ENCODE measurements around the gene NOLC1.
A peak's percentile ranks its signal among the peaks of the same experiment; 100 is the strongest.

NOLC1 gene

GRCh38 chr10:102120991-102121738 is 31.0 kb upstream of the NOLC1 start:
- DNase-seq = peak; percentile 58
- in situ Hi-C loops (cut with MboI; ENCODE audit: low pct_unique_long_range_greater_than_20kb, low sequenced_read_pairs) = no loop called here

- in situ Hi-C loops (cut with MboI; ENCODE audit: low pct_unique_long_range_greater_than_20kb, low sequenced_read_pairs) = no loop called here
- no peak for DNase-seq
Measured at GRCh38 chr10:102121739-102122372, 30.3 kb upstream of the NOLC1 start.

- in situ Hi-C loops (cut with MboI; ENCODE audit: low pct_unique_long_range_greater_than_20kb, low sequenced_read_pairs) = no loop called here
- DNase-seq = no peak
Measured at GRCh38 chr10:102122450-102122849, 29.7 kb upstream of the NOLC1 start.

GRCh38 chr10:102123223-102123622 is 29.0 kb upstream of the NOLC1 start:
- no peak for DNase-seq
- in situ Hi-C loops (cut with MboI; ENCODE audit: low pct_unique_long_range_greater_than_20kb, low sequenced_read_pairs) = no loop called here

GRCh38 chr10:102131286-102132170 is 20.7 kb upstream of the NOLC1 start:
- DNase-seq = no peak
- in situ Hi-C loops (cut with MboI; ENCODE audit: low pct_unique_long_range_greater_than_20kb, low sequenced_read_pairs) = no loop called here

GRCh38 chr10:102132193-102132562 is 20.0 kb upstream of the NOLC1 start:
- DNase-seq = no peak
- in situ Hi-C loops (cut with MboI; ENCODE audit: low pct_unique_long_range_greater_than_20kb, low sequenced_read_pairs) = no loop called here

GRCh38 chr10:102132563-102133372 is 19.4 kb upstream of the NOLC1 start, which contains the start of gene PPRC1:
Gene PPRC1, plus strand, starts transcription at chr10:102133040. Its CDS starts 29 bp downstream, at chr10:102133069.
- DNase-seq = peak; percentile 99
- in situ Hi-C loops (cut with MboI; ENCODE audit: low pct_unique_long_range_greater_than_20kb, low sequenced_read_pairs) = no loop called here

- peak; percentile 72 for DNase-seq
- in situ Hi-C loops (cut with MboI; ENCODE audit: low pct_unique_long_range_greater_than_20kb, low sequenced_read_pairs) = no loop called here
Measured at GRCh38 chr10:102133373-102134195, 18.6 kb upstream of the NOLC1 start.

- in situ Hi-C loops (cut with MboI; ENCODE audit: low pct_unique_long_range_greater_than_20kb, low sequenced_read_pairs) = no loop called here
Measured at GRCh38 chr10:102134416-102134815, 17.8 kb upstream of the NOLC1 start.

GRCh38 chr10:102135956-102136526 is 16.1 kb upstream of the NOLC1 start:
- in situ Hi-C loops (cut with MboI; ENCODE audit: low pct_unique_long_range_greater_than_20kb, low sequenced_read_pairs) = no loop called here

More at GRCh38 chr10:102134416-102134815, 17.8 kb upstream of the NOLC1 start:
- DNase-seq = no peak

GRCh38 chr10:102139281-102140110 is 12.7 kb upstream of the NOLC1 start:
- in situ Hi-C loops (cut with MboI; ENCODE audit: low pct_unique_long_range_greater_than_20kb, low sequenced_read_pairs) = no loop called here
- DNase-seq = no peak

More at GRCh38 chr10:102135956-102136526, 16.1 kb upstream of the NOLC1 start:
- DNase-seq = no peak

GRCh38 chr10:102140218-102140617 is 12.0 kb upstream of the NOLC1 start:
- DNase-seq = no peak
- in situ Hi-C loops (cut with MboI; ENCODE audit: low pct_unique_long_range_greater_than_20kb, low sequenced_read_pairs) = no loop called here

- no peak for DNase-seq
- in situ Hi-C loops (cut with MboI; ENCODE audit: low pct_unique_long_range_greater_than_20kb, low sequenced_read_pairs) = no loop called here
Measured at GRCh38 chr10:102140913-102141540, 11.2 kb upstream of the NOLC1 start.

- in situ Hi-C loops (cut with MboI; ENCODE audit: low pct_unique_long_range_greater_than_20kb, low sequenced_read_pairs) = no loop called here
- no peak for DNase-seq
Measured at GRCh38 chr10:102141583-102142107, 10.5 kb upstream of the NOLC1 start.

- DNase-seq = no peak
- in situ Hi-C loops (cut with MboI; ENCODE audit: low pct_unique_long_range_greater_than_20kb, low sequenced_read_pairs) = no loop called here
Measured at GRCh38 chr10:102146971-102147428, 5.2 kb upstream of the NOLC1 start.

GRCh38 chr10:102147561-102147960 is 4.6 kb upstream of the NOLC1 start:
- in situ Hi-C loops (cut with MboI; ENCODE audit: low pct_unique_long_range_greater_than_20kb, low sequenced_read_pairs) = no loop called here
- DNase-seq = no peak
